Glutamatergic neuron (in vitro differentiated cells): Measurements from ENCODE around the gene PHTF2. TPM values are rescaled to one million over a fixed set of nuclear protein-coding genes. Genes with fewer than 3 reads are reported as not detected.

Experiments
- DNase-seq: peaks from one replicate; pipeline ENCODE4 v3.0.0; 2022
- H3K27ac Mint-ChIP-seq: one replicate; pipeline ENCODE4 v1.8.0; 2020; ENCODE audit warnings: mild to moderate bottlenecking, mixed read lengths, inconsistent platforms; ENCODE audit not compliant: unreplicated experiment
- H3K27me3 Mint-ChIP-seq: one replicate; pipeline ENCODE4 v1.8.0; 2020; ENCODE audit warnings: mild to moderate bottlenecking, moderate library complexity, mixed read lengths, inconsistent platforms; ENCODE audit not compliant: unreplicated experiment
- H3K36me3 Mint-ChIP-seq: one replicate; pipeline ENCODE4 v1.8.0; 2020; ENCODE audit warnings: mild to moderate bottlenecking, mixed read lengths, inconsistent platforms; ENCODE audit not compliant: unreplicated experiment
- H3K4me1 Mint-ChIP-seq: one replicate; pipeline ENCODE4 v1.8.0; 2020; ENCODE audit warnings: mild to moderate bottlenecking, low read depth, mixed read lengths, inconsistent platforms; ENCODE audit not compliant: unreplicated experiment
- H3K4me3 Mint-ChIP-seq: one replicate; pipeline ENCODE4 v1.8.0; 2020; ENCODE audit warnings: mild to moderate bottlenecking, mixed read lengths, inconsistent platforms; ENCODE audit not compliant: unreplicated experiment
- H3K9me3 Mint-ChIP-seq: one replicate; pipeline ENCODE4 v1.8.0; 2020; ENCODE audit warnings: mild to moderate bottlenecking, moderate library complexity, mixed read lengths, inconsistent platforms; ENCODE audit not compliant: unreplicated experiment
- total RNA-seq: library from RNA; stranded (reverse); fragmentation: NEBNext Ultra II Directional; extraction: Animal tissue kit (Norgen Biotek cat#: 25700); gene quantifications from one replicate; pipeline ENCODE4 v1.2.1, GENCODE V29; 2021; ENCODE audit not compliant: unreplicated experiment
- TF ChIP-seq, protein P1 (sequence below): fragments of 200-600 bp; sonication (generic); IDR thresholded peaks from one replicate; pipeline ENCODE4 v1.5.0; 2021; ENCODE audit not compliant: partially characterized antibody, unreplicated experiment

PHTF2 gene
- total RNA-seq, 1 donor from 2014 or later, result 15.1 TPM

GRCh38 chr7:77954773-77955555 is 156.4 kb downstream of the PHTF2 start:
- Mint-ChIP-seq H3K36me3 (no peaks in the 10 kb centered on the region), H3K9me3 (no peaks in the 10 kb centered on the region), H3K4me3 (no peak overlapping the region), H3K27me3 (peaks cover 1% of the 10 kb centered on the region), H3K27ac (no peak overlapping the region), H3K4me1 (no peaks in the 10 kb centered on the region)
- TF ChIP-seq, protein P1, sequence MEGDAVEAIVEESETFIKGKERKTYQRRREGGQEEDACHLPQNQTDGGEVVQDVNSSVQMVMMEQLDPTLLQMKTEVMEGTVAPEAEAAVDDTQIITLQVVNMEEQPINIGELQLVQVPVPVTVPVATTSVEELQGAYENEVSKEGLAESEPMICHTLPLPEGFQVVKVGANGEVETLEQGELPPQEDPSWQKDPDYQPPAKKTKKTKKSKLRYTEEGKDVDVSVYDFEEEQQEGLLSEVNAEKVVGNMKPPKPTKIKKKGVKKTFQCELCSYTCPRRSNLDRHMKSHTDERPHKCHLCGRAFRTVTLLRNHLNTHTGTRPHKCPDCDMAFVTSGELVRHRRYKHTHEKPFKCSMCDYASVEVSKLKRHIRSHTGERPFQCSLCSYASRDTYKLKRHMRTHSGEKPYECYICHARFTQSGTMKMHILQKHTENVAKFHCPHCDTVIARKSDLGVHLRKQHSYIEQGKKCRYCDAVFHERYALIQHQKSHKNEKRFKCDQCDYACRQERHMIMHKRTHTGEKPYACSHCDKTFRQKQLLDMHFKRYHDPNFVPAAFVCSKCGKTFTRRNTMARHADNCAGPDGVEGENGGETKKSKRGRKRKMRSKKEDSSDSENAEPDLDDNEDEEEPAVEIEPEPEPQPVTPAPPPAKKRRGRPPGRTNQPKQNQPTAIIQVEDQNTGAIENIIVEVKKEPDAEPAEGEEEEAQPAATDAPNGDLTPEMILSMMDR, result no peak
- no peak for DNase-seq

DNA sequence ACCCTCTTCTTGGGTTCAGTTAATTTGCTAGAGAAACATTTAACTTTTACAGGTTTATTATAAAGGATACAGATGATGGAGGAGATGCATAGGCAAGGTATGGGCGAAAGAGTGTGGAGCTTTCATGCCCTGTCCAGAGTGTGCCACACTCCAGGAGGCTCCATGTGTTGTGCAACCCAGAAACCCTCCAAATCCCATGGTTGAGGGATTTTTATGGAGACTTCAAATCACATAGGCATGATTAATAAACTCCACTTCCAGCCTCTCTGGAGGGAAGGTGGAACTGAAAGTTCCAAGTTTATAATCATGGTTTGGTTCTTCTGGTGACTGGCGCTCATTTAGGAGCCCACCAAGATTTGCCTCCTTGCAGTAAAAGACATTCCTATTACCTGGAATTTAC is 159.9 kb downstream of the PHTF2 start:
- Mint-ChIP-seq H3K36me3 (no peaks in the 10 kb centered on the region), H3K27me3 (no peaks in the 10 kb centered on the region), H3K27ac (no peak overlapping the region), H3K4me3 (no peak overlapping the region), H3K4me1 (no peaks in the 10 kb centered on the region), H3K9me3 (no peaks in the 10 kb centered on the region)
- TF ChIP-seq, protein P1, result no peak
- no peak for DNase-seq

- no peak overlapping the region for H3K4me3 Mint-ChIP-seq
- H3K27ac Mint-ChIP-seq, result no peak overlapping the region
- H3K9me3 Mint-ChIP-seq, result no peaks in the 10 kb centered on the region
- no peaks in the 10 kb centered on the region for H3K27me3 Mint-ChIP-seq
- TF ChIP-seq, protein P1, result no peak
- no peaks in the 10 kb centered on the region for H3K36me3 Mint-ChIP-seq
- H3K4me1 Mint-ChIP-seq, result no peaks in the 10 kb centered on the region
- DNase-seq, result no peak
Measured at GRCh38 chr7:77959080-77959479, 160.5 kb downstream of the PHTF2 start.

DNA sequence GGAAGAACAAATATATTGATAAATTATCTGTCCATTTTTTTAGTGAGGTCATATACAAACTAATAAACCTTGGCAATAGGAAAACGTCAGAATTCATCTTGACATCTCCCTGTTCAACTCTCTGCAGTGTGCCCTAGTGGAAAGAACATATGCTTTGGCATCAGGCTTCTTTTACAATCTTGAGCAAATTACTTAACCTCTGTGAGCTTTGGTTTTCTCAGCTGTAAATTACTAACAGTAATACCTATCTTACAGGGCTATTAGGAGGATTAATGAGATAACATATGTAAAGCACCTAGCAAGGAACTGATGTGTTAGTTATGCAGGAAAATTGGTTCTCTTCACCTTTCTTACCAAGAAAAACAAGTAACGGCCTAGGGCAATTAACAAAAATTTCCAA is 161.8 kb downstream of the PHTF2 start:
- Mint-ChIP-seq H3K4me1 (no peaks in the 10 kb centered on the region), H3K27ac (no peak overlapping the region), H3K27me3 (no peaks in the 10 kb centered on the region), H3K36me3 (no peaks in the 10 kb centered on the region), H3K9me3 (no peaks in the 10 kb centered on the region), H3K4me3 (no peak overlapping the region)
- no peak for DNase-seq
- TF ChIP-seq, protein P1, result no peak

DNA sequence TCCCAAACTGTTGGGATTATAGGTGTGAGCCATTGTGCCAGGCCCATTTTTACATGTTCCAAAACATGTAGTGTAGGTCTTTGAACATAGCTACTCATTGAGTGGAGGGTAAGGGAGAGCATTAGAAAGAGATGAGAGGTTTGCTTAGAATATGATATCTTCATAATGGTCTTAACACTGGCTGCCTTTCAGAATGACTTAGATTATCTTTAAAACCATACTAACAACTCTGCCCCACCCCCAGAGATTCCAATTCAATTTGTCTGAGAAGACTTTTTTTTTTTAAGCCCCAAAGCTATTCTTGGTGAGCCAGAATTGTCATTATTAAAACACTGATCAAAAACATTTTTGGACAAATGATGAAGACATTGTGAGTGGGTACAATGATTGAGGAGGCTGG is 168.9 kb downstream of the PHTF2 start:
- H3K9me3 Mint-ChIP-seq, result no peaks in the 10 kb centered on the region
- H3K27ac Mint-ChIP-seq, result no peak overlapping the region
- no peak for DNase-seq
- no peaks in the 10 kb centered on the region for H3K36me3 Mint-ChIP-seq
- H3K27me3 Mint-ChIP-seq, result no peaks in the 10 kb centered on the region
- no peaks in the 10 kb centered on the region for H3K4me1 Mint-ChIP-seq
- no peak overlapping the region for H3K4me3 Mint-ChIP-seq
- TF ChIP-seq, protein P1, result no peak
